KMS-11 (cell line): ENCODE results near the gene NPFFR1.

Source experiments
- H2AFZ ChIP-seq: fragments of 200-600 bp; sonication (generic); 2 replicates; pipeline ENCODE4 v1.6.1; 2016; ENCODE audit warnings: antibody characterized with exemption, mixed run types, low read depth
- H3K27ac ChIP-seq: fragments of 200-600 bp; sonication (generic); 2 replicates; pipeline ENCODE4 v1.6.1; 2016; ENCODE audit warnings: mild to moderate bottlenecking, mixed run types
- H3K27me3 ChIP-seq: fragments of 200-600 bp; sonication (generic); 2 replicates; pipeline ENCODE4 v1.6.1; 2017; ENCODE audit warnings: mild to moderate bottlenecking, low read depth, mixed run types, moderate library complexity; ENCODE audit not compliant: insufficient read depth
- H3K36me3 ChIP-seq: fragments of 200-600 bp; sonication (generic); 2 replicates; pipeline ENCODE4 v1.6.1; 2017; ENCODE audit warnings: mild to moderate bottlenecking, mixed run types; ENCODE audit not compliant: insufficient read depth
- H3K4me1 ChIP-seq: fragments of 200-600 bp; sonication (generic); 2 replicates; pipeline ENCODE4 v1.6.1; 2016; ENCODE audit warnings: mild to moderate bottlenecking, low read depth, mixed run types; ENCODE audit not compliant: poor library complexity, severe bottlenecking
- H3K4me2 ChIP-seq: fragments of 200-600 bp; sonication (generic); 2 replicates; pipeline ENCODE4 v1.7.0; 2016; ENCODE audit warnings: mild to moderate bottlenecking, mixed run types
- H3K4me3 ChIP-seq: fragments of 200-600 bp; sonication (generic); IDR thresholded peaks from 2 replicates; pipeline ENCODE4 v1.6.1; 2017; ENCODE audit warnings: low read depth, low read length, mixed read lengths; ENCODE audit not compliant: insufficient read depth
- H3K79me2 ChIP-seq: fragments of 200-600 bp; sonication (generic); 2 replicates; pipeline ENCODE4 v1.6.1; 2016; ENCODE audit warnings: low read depth, mixed run types; ENCODE audit not compliant: insufficient read depth
- H3K9ac ChIP-seq: fragments of 200-600 bp; sonication (generic); 2 replicates; pipeline ENCODE4 v1.6.1; 2016; ENCODE audit warnings: mild to moderate bottlenecking, mixed run types
- H4K20me1 ChIP-seq: fragments of 200-600 bp; sonication (generic); 2 replicates; pipeline ENCODE4 v1.6.1; 2016; ENCODE audit warnings: mild to moderate bottlenecking, mixed run types; ENCODE audit not compliant: insufficient read depth
- CTCF ChIP-seq: fragments of 200-600 bp; sonication (generic); conservative IDR thresholded peaks from 2 replicates; pipeline ENCODE4 v1.6.1; 2017; ENCODE audit warnings: low read depth, mild to moderate bottlenecking, antibody characterized with exemption, low read length, moderate library complexity, mixed read lengths

The NPFFR1 gene

GRCh38 chr10:70321233-70321632 is 37.4 kb upstream of the NPFFR1 start:
- Histone ChIP-seq H3K4me2 (no peak overlapping the region), H3K4me3 (no peak overlapping the region), H3K27me3 (no peaks in the 10 kb centered on the region), H3K4me1 (no peaks in the 10 kb centered on the region), H3K79me2 (no peaks in the 10 kb centered on the region), H2AFZ (no peak overlapping the region), H4K20me1 (no peaks in the 10 kb centered on the region), H3K36me3 (no peaks in the 10 kb centered on the region), H3K9ac (no peak overlapping the region), H3K27ac (no peak overlapping the region)
- TF ChIP-seq CTCF, result no peak

- H3K27me3 ChIP-seq, result no peaks in the 10 kb centered on the region
- H3K36me3 ChIP-seq, result no peaks in the 10 kb centered on the region
- H3K27ac ChIP-seq, result no peak overlapping the region
- H4K20me1 ChIP-seq, result no peaks in the 10 kb centered on the region
- H3K4me2 ChIP-seq, result no peak overlapping the region
- no peak for TF ChIP-seq CTCF
- H3K4me3 ChIP-seq, result no peak overlapping the region
- H2AFZ ChIP-seq, result no peak overlapping the region
- no peaks in the 10 kb centered on the region for H3K4me1 ChIP-seq
- H3K79me2 ChIP-seq, result no peaks in the 10 kb centered on the region
- no peak overlapping the region for H3K9ac ChIP-seq
These were observed 36.9 kb upstream of the NPFFR1 start for GRCh38 chr10:70320751-70321150.

DNA sequence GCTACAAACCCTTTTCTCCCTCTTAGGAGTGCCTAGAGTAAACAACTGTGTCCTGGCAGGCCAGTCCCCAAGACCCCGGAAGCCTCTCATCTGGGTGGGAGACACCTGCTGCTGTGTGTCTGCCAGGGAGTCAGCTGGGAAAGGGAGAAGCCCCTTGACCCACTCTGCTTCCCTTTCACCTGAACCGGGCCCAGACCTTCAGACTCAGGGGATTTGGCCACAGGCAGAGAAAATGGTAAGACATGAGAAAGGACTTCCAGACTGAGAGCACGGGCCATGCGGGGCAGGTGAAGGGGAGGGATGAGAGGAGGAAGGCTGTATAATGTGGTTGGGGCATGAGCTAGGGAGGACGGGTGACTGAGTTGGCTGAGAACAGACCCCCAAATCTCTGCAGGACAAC is 36.0 kb upstream of the NPFFR1 start:
- Histone ChIP-seq H3K27me3 (no peaks in the 10 kb centered on the region), H3K4me2 (no peak overlapping the region), H3K4me3 (no peak overlapping the region), H3K36me3 (no peaks in the 10 kb centered on the region), H3K9ac (no peak overlapping the region), H3K4me1 (no peaks in the 10 kb centered on the region), H3K27ac (no peak overlapping the region), H2AFZ (no peak overlapping the region), H4K20me1 (no peaks in the 10 kb centered on the region), H3K79me2 (no peaks in the 10 kb centered on the region)
- no peak for TF ChIP-seq CTCF

- Histone ChIP-seq H3K79me2 (no peaks in the 10 kb centered on the region), H4K20me1 (no peaks in the 10 kb centered on the region), H2AFZ (no peak overlapping the region), H3K4me3 (no peak overlapping the region), H3K9ac (no peak overlapping the region), H3K4me1 (no peaks in the 10 kb centered on the region), H3K27me3 (no peaks in the 10 kb centered on the region), H3K4me2 (no peak overlapping the region), H3K36me3 (no peaks in the 10 kb centered on the region), H3K27ac (no peak overlapping the region)
- TF ChIP-seq CTCF, result no peak
These were observed 35.4 kb upstream of the NPFFR1 start for GRCh38 chr10:70319183-70319582.

GRCh38 chr10:70317943-70318318 is 34.1 kb upstream of the NPFFR1 start:
- TF ChIP-seq CTCF, result no peak
- Histone ChIP-seq H3K79me2 (no peaks in the 10 kb centered on the region), H2AFZ (no peak overlapping the region), H3K4me1 (no peaks in the 10 kb centered on the region), H3K36me3 (no peaks in the 10 kb centered on the region), H3K4me3 (no peak overlapping the region), H3K9ac (no peak overlapping the region), H3K4me2 (no peak overlapping the region), H4K20me1 (no peaks in the 10 kb centered on the region), H3K27me3 (no peaks in the 10 kb centered on the region), H3K27ac (no peak overlapping the region)
